ENCODE results near the gene TMBIM6.

TMBIM6 gene

GRCh38 chr12:49750996-49751393, 9.6 kb downstream of the TMBIM6 start:
- H3K27ac Mint-ChIP-seq: peak overlapping the region in 1 of 3 experiments; percentile 2
- no peak for TF ChIP-seq CTCF (IDR thresholded peaks at IDR 0.05; ENCODE audit: unreplicated experiment in 3 of 3)
- peaks cover 44% of the 10 kb centered on the region for H3K36me3 Mint-ChIP-seq (ENCODE audit: low read depth)
- H3K9me3 Mint-ChIP-seq: no peaks in the 10 kb centered on the region
- peaks cover 24% of the 10 kb centered on the region for H3K4me1 Mint-ChIP-seq
- H3K4me3 Mint-ChIP-seq: no peak overlapping the region
- H3K27me3 Mint-ChIP-seq (ENCODE audit: low read depth): no peaks in the 10 kb centered on the region

GRCh38 chr12:49761677-49762467, 20.5 kb downstream of the TMBIM6 start:
- no peaks in the 10 kb centered on the region for H3K27me3 Mint-ChIP-seq (ENCODE audit: low read depth)
- peaks cover 65% of the 10 kb centered on the region for H3K36me3 Mint-ChIP-seq (ENCODE audit: low read depth)
- H3K4me3 Mint-ChIP-seq: no peak overlapping the region
- no peaks in the 10 kb centered on the region for H3K4me1 Mint-ChIP-seq
- no peak for TF ChIP-seq CTCF (IDR thresholded peaks at IDR 0.05; ENCODE audit: unreplicated experiment in 3 of 3)
- H3K27ac Mint-ChIP-seq: no peak overlapping the region
- H3K9me3 Mint-ChIP-seq: no peaks in the 10 kb centered on the region

- Mint-ChIP-seq H3K27me3 (ENCODE audit: low read depth) (no peaks in the 10 kb centered on the region), H3K36me3 (ENCODE audit: low read depth) (peaks cover 59% of the 10 kb centered on the region), H3K9me3 (no peaks in the 10 kb centered on the region), H3K4me3 (no peak overlapping the region), H3K4me1 (no peaks in the 10 kb centered on the region), H3K27ac (no peak overlapping the region)
- TF ChIP-seq CTCF (IDR thresholded peaks at IDR 0.05; ENCODE audit: unreplicated experiment in 3 of 3): no peak
Observed at GRCh38 chr12:49762468-49762847, 21.1 kb downstream of the TMBIM6 start.

- Mint-ChIP-seq H3K36me3 (ENCODE audit: low read depth) (peaks cover 52% of the 10 kb centered on the region), H3K4me1 (no peaks in the 10 kb centered on the region), H3K27me3 (ENCODE audit: low read depth) (no peaks in the 10 kb centered on the region), H3K4me3 (no peak overlapping the region), H3K27ac (no peak overlapping the region), H3K9me3 (no peaks in the 10 kb centered on the region)
- peak; percentile 55 to 68 (median 62) for TF ChIP-seq CTCF (IDR thresholded peaks at IDR 0.05; ENCODE audit: unreplicated experiment in 3 of 3)
Observed at GRCh38 chr12:49763006-49763591, 21.7 kb downstream of the TMBIM6 start.

GRCh38 chr12:49764126-49764525, 22.8 kb downstream of the TMBIM6 start:
- Mint-ChIP-seq H3K27ac (no peak overlapping the region), H3K4me3 (no peak overlapping the region), H3K4me1 (no peaks in the 10 kb centered on the region), H3K36me3 (ENCODE audit: low read depth) (peaks cover 42% of the 10 kb centered on the region), H3K27me3 (ENCODE audit: low read depth) (no peaks in the 10 kb centered on the region), H3K9me3 (no peaks in the 10 kb centered on the region)
- no peak for TF ChIP-seq CTCF (IDR thresholded peaks at IDR 0.05; ENCODE audit: unreplicated experiment in 3 of 3)

- Mint-ChIP-seq H3K4me1 (no peaks in the 10 kb centered on the region), H3K36me3 (ENCODE audit: low read depth) (peaks cover 37% of the 10 kb centered on the region), H3K9me3 (no peaks in the 10 kb centered on the region), H3K27ac (no peak overlapping the region), H3K4me3 (no peak overlapping the region), H3K27me3 (ENCODE audit: low read depth) (no peaks in the 10 kb centered on the region)
- no peak for TF ChIP-seq CTCF (IDR thresholded peaks at IDR 0.05; ENCODE audit: unreplicated experiment in 3 of 3)
Observed at GRCh38 chr12:49766115-49766455, 24.7 kb downstream of the TMBIM6 start.

Data from nephron (organoid).